HG02763 (cell line): Measurements from ENCODE around the gene MBP.

Experiments used
- ATAC-seq: cut with Tn5 transposase; IDR thresholded peaks from one replicate; pipeline ENCODE4 v1.9.1; 2021; ENCODE audit warnings: mild to moderate bottlenecking, moderate library complexity; ENCODE audit not compliant: unreplicated experiment

Gene MBP

DNA sequence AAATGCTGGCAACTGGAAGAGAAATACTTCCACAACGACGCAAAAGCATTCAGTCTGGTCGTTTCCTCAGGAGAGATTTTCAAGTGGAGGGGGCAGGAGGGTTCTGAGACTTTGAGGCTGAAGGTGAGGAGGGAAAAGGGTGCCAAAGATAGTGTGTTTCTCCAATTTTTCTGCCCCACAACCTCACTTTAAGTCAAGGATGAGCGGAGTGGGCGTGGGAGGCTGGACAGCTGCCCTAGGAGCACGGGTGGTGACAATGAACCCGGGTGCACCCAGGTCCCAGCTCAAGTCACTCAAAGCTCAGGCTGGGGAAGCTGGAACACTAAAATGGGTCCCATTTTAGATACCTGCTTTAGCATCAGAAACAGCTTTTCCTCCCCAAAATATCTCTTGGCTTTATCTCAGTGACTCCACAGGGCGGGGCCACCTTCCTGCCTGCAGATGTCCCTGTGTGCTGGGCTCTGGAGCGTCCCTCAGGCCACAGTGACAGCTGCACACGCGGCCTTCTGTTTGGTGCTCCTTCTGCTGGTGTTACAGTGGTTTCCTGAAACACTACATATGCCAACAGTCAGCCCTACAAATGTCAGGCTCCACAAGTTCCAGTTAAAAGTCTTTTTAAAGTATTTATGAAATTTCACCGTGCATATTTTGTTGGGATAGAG lies 1.4 kb upstream of the MBP start:
- ATAC-seq = no peak

DNA sequence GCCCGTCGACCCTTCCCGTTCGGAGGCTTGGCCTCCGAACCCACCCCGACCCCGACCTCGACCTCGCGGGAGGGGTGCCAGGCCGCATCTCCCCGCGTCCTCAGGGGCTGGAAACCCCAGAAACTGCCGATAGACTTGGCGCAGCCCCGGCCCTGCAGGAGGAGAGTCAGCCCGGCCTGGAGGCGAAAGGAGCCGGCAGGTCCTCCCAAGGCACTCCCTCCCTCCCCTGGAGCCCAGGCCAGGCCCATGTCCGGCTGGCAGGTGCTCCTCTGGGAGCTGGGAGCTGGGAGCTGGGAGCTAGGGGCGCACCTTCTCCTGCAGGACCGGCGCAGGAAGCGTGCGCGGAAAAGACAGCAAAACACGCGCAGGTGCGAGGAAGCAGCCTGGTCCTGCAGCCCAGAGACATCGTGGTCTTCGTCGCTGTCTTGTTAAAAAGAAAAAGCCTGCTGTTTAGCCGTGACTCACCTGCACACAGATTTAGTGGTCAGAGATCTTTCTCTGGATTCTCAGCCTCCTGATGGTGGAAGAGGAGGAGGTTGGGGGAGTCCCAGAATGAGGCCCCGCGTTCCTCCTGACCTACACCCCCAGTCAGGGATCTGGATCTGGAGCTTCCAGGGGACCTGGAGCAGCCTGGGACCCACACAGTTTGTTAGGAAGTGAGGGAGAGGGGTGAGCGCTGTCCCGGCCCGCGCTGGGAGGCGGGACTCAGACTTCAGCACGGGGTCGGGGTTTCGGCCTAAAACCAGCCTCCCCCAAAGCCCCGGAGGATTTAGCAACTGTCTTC lies 660 bp upstream of the MBP start:
- no peak for ATAC-seq

DNA sequence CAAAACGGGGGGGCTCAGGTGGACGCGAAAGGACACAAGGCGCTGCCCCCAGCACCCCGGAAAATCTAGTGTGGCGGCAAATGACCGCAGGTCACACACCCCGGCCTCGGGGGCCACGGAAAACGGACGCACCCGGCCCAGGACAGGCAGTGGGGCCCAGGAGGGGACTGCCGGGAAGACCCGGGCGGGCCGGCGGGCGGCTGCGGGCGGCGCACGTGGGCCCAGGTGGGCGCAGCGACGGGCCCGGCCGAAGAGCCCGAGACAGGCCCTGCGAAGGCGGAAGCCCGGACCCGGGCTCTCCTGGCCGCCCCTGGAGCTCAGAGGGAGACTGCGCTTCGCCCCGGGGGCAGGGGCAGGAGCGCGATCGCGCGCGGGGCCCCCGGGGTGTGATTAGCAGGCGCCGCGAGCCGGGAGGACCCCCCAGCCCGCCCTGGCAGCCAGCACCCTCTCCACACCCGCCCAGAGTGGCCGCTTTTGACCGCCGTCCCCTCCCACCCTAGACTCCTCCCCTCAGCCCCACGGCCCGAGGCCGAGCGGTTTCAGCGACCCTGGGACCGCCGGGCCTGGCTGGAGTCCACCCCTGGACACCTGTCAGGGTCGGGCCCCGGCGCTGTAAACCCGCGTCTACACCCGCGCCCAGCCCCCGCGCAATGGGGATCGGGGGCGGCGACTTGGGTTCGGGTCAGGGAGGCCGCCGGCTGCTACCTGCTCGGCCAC lies 773 bp downstream of the MBP start:
- ATAC-seq = peak; percentile 59

DNA sequence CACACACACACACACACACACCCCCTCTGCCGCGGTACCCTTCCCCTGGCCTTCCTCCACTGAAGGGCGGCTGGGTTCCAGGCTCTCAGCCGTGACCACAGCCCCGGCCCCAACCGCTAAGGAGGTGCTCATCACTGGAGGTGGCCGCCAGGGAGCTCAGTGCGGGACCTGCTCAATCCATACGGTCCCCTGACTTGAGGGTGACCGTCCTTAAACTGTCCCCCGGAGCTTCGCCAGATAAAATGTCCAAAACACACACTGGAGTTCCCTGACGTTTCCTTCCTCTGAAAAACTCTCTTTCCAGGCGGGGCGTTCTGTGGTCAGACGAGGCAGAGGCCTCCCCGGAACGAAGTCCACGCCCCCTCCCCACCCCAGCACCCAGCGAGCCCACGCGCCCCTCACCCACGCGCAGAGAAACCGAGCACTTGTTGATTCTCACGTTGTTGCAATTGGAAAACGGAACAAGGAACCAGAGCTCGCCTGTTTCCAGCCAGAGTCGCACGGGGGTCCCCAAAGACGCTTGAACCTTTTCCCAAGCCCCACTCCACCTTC lies 1.4 kb downstream of the MBP start:
- peak; percentile 1 for ATAC-seq

DNA sequence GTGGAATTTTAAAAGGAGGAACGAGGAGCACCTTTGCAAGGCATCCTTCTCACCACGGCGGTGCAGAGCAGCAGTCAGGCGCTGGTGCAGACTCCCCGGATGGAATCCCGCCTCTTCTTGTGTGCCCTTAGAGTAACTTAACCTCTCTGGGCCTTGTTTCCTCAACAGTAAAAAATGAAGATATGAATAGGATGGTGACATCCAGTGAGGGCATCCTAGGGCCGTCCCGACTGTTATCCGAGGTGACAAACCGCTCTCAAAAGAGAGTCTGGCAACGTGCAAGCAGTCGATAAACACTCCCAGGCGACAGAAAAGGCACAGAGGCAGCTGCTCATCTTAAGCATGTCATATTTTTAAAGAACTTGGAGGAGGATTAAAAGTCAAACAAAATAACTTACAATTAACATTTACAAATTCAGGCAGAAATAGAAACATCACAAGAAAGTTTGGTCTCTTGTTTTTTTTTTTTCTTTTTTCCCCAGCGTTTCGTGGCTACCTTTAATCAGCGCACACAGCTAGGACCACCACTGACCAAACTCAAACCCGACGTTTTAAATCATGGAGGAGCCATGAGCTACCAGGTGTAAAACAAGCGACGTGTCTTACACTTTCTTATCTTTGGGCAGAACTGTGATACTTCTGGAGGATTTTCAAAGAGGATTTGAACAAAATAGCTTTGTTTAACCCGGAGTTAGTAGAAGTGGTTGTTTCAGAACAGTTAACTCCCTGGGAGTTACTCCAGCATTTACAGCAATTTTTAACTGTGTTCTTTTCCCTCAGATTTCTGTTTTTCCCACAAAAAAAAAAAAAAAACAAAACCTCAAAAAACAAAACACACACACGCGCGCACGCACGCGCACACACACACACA lies 2.1 kb downstream of the MBP start:
- ATAC-seq = no peak

DNA sequence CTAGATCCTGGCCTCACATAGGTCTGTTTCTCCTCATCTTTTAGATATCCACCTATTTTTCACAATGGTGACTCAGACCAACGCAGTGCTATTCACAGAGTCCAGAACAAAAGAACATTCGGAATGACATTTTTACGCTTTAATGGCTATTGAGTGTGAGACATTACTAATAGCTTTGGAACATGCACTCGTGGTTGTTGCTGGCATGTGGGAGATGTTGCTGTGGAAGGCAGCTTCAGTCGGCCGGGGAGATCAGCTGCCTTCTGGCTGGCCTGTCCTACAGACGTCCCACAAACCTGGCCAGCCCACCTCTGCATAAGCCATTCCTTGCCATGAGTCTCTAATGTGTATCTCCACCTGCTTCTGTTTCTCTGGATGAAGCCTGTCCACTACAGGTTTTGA lies 3.4 kb downstream of the MBP start:
- no peak for ATAC-seq

DNA sequence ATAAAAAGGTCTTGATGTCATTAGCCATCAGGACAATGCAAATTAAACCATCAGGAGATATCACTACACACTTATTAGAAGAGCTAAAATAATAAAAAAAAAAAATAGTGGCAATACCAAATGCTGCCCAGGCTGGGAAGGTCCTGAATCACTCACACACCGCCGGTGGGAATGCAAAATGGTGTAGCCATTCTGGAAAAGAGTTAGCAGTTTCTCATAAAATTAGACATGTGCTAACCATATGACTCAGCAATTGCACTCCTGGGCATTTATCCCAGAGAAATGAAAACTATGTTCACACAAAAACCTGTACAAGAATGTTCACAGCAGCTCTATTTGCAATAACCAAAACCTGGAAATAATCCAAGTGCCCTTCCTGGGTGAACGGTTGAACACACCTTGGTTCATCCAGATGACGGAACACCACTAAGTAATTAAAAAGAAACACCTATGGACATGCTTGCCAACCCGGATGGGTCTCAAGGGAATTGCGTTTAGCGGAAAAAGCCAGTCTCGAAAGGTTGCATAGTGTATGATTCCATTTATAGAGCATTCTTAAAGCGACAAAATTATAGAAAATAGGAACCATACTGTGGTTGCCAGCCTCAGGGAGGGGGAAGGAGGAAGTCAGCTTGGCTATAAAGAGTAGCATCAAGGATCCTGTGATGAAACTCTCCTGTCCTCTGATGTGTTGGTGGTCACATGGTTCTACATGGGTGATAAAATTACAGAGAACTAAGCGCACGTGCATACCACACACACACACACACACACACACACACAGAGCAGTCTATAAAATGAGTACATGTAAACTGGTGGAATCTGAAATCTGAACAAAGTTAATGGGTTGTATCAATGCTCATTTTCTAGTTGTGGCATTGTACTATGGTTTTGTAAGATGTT lies 4.6 kb downstream of the MBP start:
- ATAC-seq = no peak

DNA sequence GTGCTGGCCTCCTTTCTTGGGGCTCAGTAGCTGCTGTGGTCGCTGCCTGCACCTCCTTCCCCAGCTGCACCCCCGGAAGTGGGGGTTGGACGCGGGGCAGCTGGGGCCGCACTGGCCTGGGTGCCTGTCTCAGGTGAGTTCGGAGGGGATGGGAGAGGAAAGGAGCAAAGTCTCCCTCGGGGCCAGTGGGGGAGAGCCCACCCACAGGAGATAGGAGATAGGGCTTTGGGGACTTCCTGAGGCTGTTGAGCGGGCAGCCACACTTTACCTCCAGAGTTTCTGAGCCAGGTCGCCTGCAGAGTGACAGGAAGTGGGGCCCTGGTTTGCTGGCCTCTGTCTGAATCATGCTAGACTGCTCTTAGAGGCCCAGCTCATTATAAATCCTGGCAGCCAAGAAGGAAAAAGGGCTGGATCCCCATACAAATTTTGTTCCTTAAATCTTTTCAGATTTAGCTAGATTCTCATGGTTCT lies 8.1 kb downstream of the MBP start:
- peak; percentile 47 for ATAC-seq

DNA sequence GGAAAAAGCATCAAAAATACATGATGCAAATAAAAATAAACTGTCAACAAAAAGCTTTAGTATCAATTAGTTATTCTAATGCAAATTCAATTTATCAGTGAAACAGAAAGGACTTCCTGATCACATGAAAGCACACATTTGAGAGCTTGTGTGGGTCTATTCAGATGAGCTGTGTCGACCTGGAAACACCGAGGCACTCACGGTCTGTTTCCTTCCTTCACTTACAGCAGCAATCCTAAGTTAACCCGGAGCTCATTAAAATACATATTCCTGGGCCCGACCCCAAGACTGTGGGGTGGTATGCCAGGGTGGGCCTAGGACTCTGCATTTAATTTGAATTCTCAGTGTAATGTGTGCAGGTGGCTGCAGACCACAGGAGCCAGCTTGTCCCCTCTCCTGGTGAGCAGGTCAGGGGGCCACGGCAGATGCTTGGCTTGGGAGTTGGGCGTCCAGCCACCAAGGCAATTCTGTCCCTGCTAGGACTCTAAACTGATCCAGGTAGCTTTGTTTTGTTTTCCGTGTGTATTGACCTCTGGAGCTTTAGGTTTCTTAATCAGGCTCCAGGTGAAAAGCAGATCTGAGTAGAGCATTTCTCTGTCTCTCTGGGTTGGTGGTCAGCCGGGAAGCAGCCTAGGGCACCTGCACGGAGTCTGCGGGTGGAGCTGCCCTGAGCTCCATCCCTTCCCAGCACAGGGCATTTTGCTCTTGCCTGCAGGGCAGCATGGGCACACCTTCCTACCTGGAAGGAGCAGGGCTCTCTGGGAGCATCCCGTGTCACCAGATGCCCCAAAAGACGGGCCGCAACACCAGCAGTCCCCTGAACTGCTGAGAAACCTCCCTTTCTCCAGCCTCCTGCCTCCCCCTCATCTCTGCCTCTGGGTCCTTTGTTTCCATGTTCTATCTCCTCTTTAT lies 9.0 kb downstream of the MBP start:
- ATAC-seq = no peak

DNA sequence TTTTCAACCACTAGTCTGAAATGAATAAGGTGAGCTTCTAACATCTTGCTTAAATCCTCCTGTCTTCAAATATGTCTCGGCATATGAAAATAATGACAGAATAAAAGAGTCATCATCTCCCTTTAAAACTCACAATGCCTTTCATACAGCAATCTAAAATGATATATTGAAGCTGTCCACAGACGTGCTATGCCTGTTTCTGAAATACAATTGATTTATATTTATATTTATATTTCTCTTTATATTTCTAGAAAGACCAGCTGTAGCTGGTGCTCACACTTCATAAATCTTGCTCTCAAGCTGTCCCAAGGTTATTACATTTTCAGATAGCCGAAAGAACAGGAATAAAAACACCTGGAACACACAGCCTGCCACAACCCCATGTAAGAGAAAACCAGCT lies 11.1 kb downstream of the MBP start:
- no peak for ATAC-seq

DNA sequence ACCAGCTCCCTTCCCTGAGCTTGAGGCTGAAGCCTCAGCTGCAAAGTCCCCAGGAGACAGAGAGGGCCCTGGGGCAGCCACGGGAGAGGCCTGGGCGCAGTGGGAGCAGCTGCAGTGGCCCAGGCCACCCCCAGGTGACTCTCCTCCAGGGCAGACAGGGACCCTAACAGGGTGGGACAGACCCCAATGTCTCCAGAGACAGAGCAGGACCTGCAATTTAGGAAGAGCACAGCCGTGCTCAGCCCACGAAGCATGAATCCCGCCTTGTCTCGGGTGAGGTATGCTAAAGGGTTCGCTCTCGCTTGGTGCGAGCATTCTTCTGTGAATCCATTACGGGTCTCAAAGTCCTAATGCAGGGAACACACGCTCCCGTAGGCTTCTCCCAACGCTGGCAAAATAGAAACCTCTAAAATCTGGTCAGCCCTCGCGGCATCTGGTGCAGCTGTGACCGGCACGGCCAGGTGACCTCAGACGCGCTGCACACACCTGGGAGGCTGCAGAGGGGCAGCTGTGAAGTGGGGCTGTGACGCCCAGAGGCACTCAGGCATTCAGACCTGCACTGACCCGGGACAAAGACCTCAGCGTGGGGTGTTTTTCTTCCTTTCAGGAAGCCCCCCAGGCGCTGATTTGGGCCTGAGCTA lies 12.6 kb downstream of the MBP start:
- ATAC-seq = no peak

DNA sequence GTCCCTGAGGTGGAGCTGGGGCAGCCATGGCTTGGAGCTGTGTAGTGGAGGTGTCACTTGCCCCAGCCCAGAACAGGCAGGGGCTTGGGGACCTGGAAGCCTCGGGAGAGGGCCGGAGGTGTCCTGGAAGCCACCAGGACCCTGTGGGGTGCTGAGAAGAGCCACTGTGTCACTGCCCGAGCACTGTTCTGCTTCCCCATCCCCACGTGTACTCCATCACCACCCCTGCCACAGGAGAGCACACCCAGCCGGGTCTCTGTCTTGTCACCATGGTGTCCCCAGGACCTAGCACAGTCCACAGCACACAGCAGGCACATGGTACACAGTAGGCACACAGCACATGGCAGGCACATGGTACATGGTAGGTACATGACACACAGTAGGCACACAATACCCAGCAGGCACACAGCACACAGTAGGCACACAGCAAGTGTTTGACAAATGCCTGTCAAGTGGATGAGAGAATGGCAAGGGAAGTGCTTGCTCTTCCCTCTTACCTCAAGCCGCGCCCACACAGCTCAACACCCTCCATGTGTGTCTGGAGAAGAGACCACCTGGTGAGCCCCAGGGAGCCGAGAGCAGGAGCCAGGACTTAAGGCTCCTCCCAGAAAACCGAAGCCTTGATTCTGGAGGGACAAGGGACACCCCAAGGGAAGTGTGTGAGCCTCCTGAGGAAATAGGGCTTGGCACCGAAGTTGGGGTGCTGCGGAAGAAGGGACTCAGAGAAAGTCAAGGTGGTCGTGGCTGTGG lies 13.3 kb downstream of the MBP start:
- ATAC-seq = no peak

DNA sequence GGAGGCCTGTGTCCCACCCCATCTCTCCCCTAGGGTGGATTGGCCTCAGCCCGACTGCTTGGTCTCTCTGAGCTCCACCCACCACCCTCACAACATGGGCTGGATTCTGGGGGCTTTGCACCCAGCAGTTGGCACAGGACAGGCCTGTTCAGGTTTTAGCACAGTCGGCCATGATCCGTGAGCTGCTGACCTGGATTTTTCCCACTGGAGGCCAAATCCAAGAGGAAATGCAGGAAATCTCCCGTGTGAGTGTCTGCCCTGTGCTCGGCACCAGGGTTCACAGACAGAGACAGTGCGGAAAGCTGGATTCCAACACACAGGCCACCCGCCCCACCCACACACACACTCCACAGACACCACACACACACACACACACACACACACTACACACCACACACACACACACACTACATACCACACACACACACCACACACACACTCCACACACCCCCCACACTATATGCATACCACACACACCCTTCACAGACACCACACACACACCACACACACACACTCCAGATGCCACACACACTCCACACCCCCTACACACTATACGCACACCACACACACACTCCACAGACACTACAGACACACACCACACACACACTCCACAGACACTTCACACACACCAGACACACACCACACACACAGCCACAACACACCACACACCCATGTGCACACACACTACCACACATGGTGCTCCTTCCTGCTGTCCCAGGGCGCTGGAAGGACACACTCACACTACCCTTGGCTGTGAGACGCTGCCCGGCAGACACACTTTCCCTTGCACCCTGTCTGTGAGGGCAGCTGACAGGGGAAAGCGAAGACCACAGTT lies 14.1 kb downstream of the MBP start:
- no peak for ATAC-seq

DNA sequence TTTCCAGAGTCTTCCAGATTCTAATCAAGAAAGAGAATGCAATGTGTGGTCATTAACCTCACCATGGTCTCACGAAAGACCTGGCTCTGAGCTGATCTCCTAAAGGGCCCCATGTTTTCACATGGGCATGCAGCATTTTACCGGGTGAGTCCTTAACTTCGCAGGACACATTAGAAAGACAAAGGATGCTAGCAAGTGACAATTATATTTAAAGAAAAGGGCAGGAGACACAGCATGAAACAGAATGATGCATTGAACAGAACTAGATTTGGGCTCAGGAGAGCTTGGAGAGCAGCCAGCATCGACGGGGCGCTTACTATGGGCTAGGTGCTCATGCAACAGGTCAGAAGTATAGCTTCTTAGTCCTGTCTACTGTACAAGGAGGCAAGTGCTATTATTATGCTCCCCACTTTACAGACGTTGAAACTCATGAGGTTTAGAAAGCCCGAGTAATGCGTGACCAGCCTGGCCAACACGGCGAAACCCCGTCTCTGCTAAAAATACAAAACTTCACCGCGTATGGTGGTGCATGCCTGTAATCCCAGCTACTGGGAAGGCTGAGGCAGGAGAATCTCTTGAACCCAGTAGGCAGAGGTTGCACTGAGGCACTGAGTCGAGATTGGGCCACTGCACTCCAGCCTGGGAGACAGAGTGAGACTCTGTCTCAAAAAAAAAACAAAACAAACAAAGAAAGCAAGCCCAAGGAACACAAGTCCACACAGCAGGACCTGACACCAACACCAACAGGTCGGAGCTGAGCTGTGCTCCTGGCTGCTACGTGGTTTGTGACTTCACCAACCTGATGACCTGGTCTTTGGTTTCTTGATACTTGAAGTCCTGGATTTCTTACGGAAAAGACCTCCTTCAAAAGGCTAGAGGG lies 16.1 kb downstream of the MBP start:
- ATAC-seq = no peak

DNA sequence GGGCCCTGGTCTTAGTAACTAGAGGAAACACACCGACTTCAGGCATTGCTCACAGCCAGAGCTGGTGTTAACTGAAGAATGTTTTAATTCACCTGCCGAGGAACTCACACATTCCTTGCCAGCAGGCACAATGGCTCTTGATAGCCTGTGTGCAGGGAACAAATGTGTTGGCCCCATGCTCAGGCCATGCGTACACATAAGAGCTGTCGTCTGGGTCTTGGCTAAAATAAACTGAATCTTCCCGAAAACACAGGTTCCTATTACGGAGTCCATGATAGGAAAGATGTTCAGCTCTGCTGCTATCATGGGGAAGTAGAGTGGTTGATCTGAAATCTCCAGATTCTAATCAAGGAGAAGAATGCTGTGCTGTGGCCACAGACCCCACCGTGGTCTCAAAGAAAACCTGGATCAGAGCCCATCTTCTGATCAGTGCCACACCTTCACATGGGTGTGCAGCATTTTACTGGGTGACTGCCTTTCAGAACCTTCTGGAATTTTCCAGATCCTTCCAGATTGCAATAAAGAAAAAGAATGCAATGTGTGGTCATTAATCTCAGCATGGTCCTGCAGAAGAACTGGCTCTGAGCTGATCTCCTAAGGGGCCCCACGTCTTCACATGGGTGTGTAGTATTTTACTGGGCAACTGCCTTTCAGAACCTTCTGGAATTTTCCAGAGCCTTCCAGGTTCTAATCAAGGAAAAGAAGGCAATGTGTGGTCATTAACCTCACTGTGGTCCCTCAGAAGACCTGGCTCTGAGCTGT lies 17.2 kb downstream of the MBP start:
- no peak for ATAC-seq
